HPDE6-E6E7 (cell line): ENCODE results near the gene CNGA1.
A peak's percentile ranks its signal among the peaks of the same experiment; 100 is the strongest.
"Not testable (repeated sequence)": the region's sequence is repeated elsewhere in the genome, so short reads cannot be mapped to it uniquely, and the experiment has no call there.

Source experiments
- DNase-seq: peaks from one replicate; pipeline ENCODE4 v3.0.0; 2011; ENCODE audit warnings: missing footprints; ENCODE audit errors: extremely low spot score

The CNGA1 gene

GRCh38 chr4:47968847-47969246 is 47.6 kb downstream of the CNGA1 start:
- DNase-seq, result no peak

GRCh38 chr4:47954677-47955076 is 61.8 kb downstream of the CNGA1 start:
- DNase-seq, result no peak

- DNase-seq, result no peak
Observed at GRCh38 chr4:47954245-47954644, 62.2 kb downstream of the CNGA1 start.

GRCh38 chr4:47945930-47946726 is 70.4 kb downstream of the CNGA1 start:
- DNase-seq, result no peak

GRCh38 chr4:47942081-47942819 is 74.2 kb downstream of the CNGA1 start:
- no peak for DNase-seq

- no peak for DNase-seq
Observed at GRCh38 chr4:47939456-47939855, 77.0 kb downstream of the CNGA1 start.

GRCh38 chr4:47936336-47936735 is 80.1 kb downstream of the CNGA1 start:
- DNase-seq, result no peak

- DNase-seq, result no peak
Observed at GRCh38 chr4:47933840-47934239, 82.6 kb downstream of the CNGA1 start.

GRCh38 chr4:47930971-47931804 is 85.3 kb downstream of the CNGA1 start:
- DNase-seq, result no peak

GRCh38 chr4:47929682-47930201 is 86.7 kb downstream of the CNGA1 start:
- DNase-seq, result no peak

GRCh38 chr4:47926667-47927258 is 89.7 kb downstream of the CNGA1 start:
- DNase-seq, result no peak

GRCh38 chr4:47923261-47923608 is 93.2 kb downstream of the CNGA1 start:
- DNase-seq, result not testable (repeated sequence)

GRCh38 chr4:47922436-47923260 is 93.8 kb downstream of the CNGA1 start:
- DNase-seq, result not testable (repeated sequence)

GRCh38 chr4:47917163-47917562 is 99.3 kb downstream of the CNGA1 start:
- not testable (repeated sequence) for DNase-seq

GRCh38 chr4:47915378-47915777 is 101.1 kb downstream of the CNGA1 start:
- no peak for DNase-seq

GRCh38 chr4:47914926-47915237 is 101.6 kb downstream of the CNGA1 start:
- no peak for DNase-seq

- DNase-seq, result peak; percentile 96
Observed at GRCh38 chr4:47914220-47914925, 102.1 kb downstream of the CNGA1 start, which contains the start of gene NFXL1. Gene NFXL1 (minus strand): TSS chr4:47914583. CDS start chr4:47914203, 380 bp downstream.

- DNase-seq, result peak; percentile 39
Observed at GRCh38 chr4:47913861-47914219, 102.6 kb downstream of the CNGA1 start.

GRCh38 chr4:47913330-47913729 is 103.2 kb downstream of the CNGA1 start:
- DNase-seq, result peak; percentile 8

- no peak for DNase-seq
Observed at GRCh38 chr4:47907089-47907646, 109.3 kb downstream of the CNGA1 start.
